Endothelial cell of umbilical vein (primary cell): ENCODE measurements around the gene SSBP3. TPM values are rescaled to one million over a fixed set of nuclear protein-coding genes. Genes with fewer than 3 reads are reported as not detected.

Source experiments
- BruUV-seq: library from RNA; stranded (reverse); fragments of 400-500 nt; replicated peaks from 2 replicates; lab custom pipeline; 2021; lab: Mats Ljungman, UMichigan
- CTCF ChIA-PET: fragments of 300-600, 350-600 bp; sonication (Branson Sonifier 250); formaldehyde crosslinking; loops from one replicate; lab custom pipeline; 2021; ENCODE audit warnings: antibody characterized with exemption, inconsistent platforms; lab: Charles Lee
- POLR2A ChIA-PET: fragments of 300-600, 350-600 bp; sonication (Branson Sonifier 250); formaldehyde crosslinking; loops from one replicate; lab custom pipeline; 2021; ENCODE audit warnings: antibody characterized with exemption, inconsistent platforms; lab: Charles Lee
- DNase-seq: peaks from one replicate; pipeline ENCODE4 v3.0.0-alpha.2; 2011; ENCODE audit warnings: low read depth, low spot score
- FAIRE-seq: peaks from 2 replicates; lab custom pipeline; 2011; peaks lifted over from hg19 to GRCh38; lab: Jason Lieb, UNC
- H2AFZ ChIP-seq: 2 replicates; pipeline ENCODE4 v1.6.0; 2012; ENCODE audit warnings: low read depth, low read length, control low read depth, inconsistent platforms
- H3K27ac ChIP-seq: 2 replicates; pipeline ENCODE4 v1.5.1; 2011; ENCODE audit warnings: low read depth, mild to moderate bottlenecking, control low read depth, low read length, moderate library complexity; ENCODE audit not compliant: insufficient read depth
- H3K27me3 ChIP-seq, 2 experiments: 2 replicates each; pipeline versions ENCODE4 v1.6.0 to v1.6.1; 2011; ENCODE audit warnings: low read length in 2 of 2, mixed read lengths in 1 of 2; ENCODE audit not compliant: control insufficient read depth in 2 of 2, insufficient read depth in 2 of 2
- H3K36me3 ChIP-seq, 2 experiments: 2 replicates in 1 of 2; 3 replicates in 1 of 2; pipeline ENCODE4 v1.5.1; 2011; ENCODE audit warnings: low read length in 2 of 2, mild to moderate bottlenecking in 1 of 2, moderate library complexity in 1 of 2; ENCODE audit not compliant: control insufficient read depth in 2 of 2, insufficient read depth in 2 of 2; ENCODE audit errors: extremely low read depth in 1 of 2
- H3K4me1 ChIP-seq: 3 replicates; pipeline ENCODE4 v1.5.1; 2011; ENCODE audit warnings: mild to moderate bottlenecking, low read length; ENCODE audit not compliant: control insufficient read depth, insufficient read depth; ENCODE audit errors: extremely low read depth
- H3K4me2 ChIP-seq: 2 replicates; pipeline ENCODE4 v1.6.1; 2011; ENCODE audit warnings: low read length, control low read depth, mixed read lengths; ENCODE audit not compliant: insufficient read depth
- H3K4me3 ChIP-seq, 3 experiments: fragments of 200-600 bp in 1 of 3; sonication (generic), shearing (Covaris generic) in 1 of 3; replicated peaks in 1 of 3; 2 replicates each; pipeline ENCODE4 v1.5.1; 2011 to 2016; ENCODE audit warnings: control low read depth in 3 of 3, low read length in 3 of 3, mild to moderate bottlenecking in 2 of 3, inconsistent platforms in 1 of 3, low read depth in 1 of 3, moderate library complexity in 1 of 3; ENCODE audit not compliant: insufficient read depth in 1 of 3
- H3K79me2 ChIP-seq: 2 replicates; pipeline ENCODE4 v1.6.0; 2012; ENCODE audit warnings: low read length, inconsistent platforms; ENCODE audit not compliant: control insufficient read depth, insufficient read depth
- H3K9ac ChIP-seq: replicated peaks from 2 replicates; pipeline ENCODE3; 2011; ENCODE audit warnings: low read length, control low read depth; ENCODE audit not compliant: insufficient read depth; ENCODE audit errors: extremely low read depth
- H3K9me1 ChIP-seq: replicated peaks from 3 replicates; pipeline ENCODE4 v1.6.0; 2011; ENCODE audit warnings: mild to moderate bottlenecking, low read length; ENCODE audit not compliant: control insufficient read depth, insufficient read depth; ENCODE audit errors: extremely low read depth
- H3K9me3 ChIP-seq: replicated peaks from 2 replicates; pipeline ENCODE4 v1.5.1; 2012; ENCODE audit warnings: low read length, inconsistent platforms; ENCODE audit not compliant: control insufficient read depth, insufficient read depth
- H4K20me1 ChIP-seq: replicated peaks from 2 replicates; pipeline ENCODE3; 2011; ENCODE audit warnings: mild to moderate bottlenecking, low read length; ENCODE audit not compliant: control insufficient read depth, insufficient read depth; ENCODE audit errors: extremely low read depth
- CTCF ChIP-seq, 2 donors: IDR thresholded peaks; 1 replicate in 1 of 2; 2 replicates in 1 of 2; pipeline ENCODE4 v1.5.1; 2011; ENCODE audit warnings: low read length in 2 of 2, mild to moderate bottlenecking in 2 of 2, moderate library complexity in 2 of 2, control low read depth in 1 of 2, inconsistent platforms in 1 of 2, low read depth in 1 of 2; ENCODE audit not compliant: insufficient read depth in 1 of 2; ENCODE audit errors: extremely low read depth in 1 of 2
- EZH2 ChIP-seq: IDR thresholded peaks from 2 replicates; pipeline ENCODE4 v1.6.1; 2012; ENCODE audit warnings: borderline replicate concordance, low read depth, mild to moderate bottlenecking, moderate library complexity, low read length, inconsistent platforms; ENCODE audit not compliant: severe bottlenecking
- FOS ChIP-seq: IDR thresholded peaks from 2 replicates; pipeline ENCODE4 v1.6.1; 2011; ENCODE audit warnings: mild to moderate bottlenecking, low read length, moderate library complexity, borderline replicate concordance; ENCODE audit not compliant: insufficient read depth
- GATA2 ChIP-seq: IDR thresholded peaks from 2 replicates; pipeline ENCODE4 v1.7.0; 2011; ENCODE audit warnings: low read depth, mild to moderate bottlenecking, moderate library complexity, mixed read lengths, low read length; ENCODE audit not compliant: insufficient read length, insufficient read depth
- JUN ChIP-seq: IDR thresholded peaks from 2 replicates; pipeline ENCODE4 v1.6.1; 2011; ENCODE audit warnings: borderline replicate concordance, low read depth; ENCODE audit not compliant: insufficient read length, insufficient read depth
- MAX ChIP-seq: IDR thresholded peaks from 2 replicates; pipeline ENCODE4 v1.6.1; 2011; ENCODE audit not compliant: insufficient read depth, insufficient read length
- MYC ChIP-seq: IDR thresholded peaks from one replicate; pipeline ENCODE4 v1.6.1; 2011; ENCODE audit warnings: mild to moderate bottlenecking, low read depth, low read length
- POLR2A ChIP-seq: IDR thresholded peaks from 2 replicates; pipeline ENCODE4 v1.6.1; 2012; ENCODE audit warnings: low read depth, mild to moderate bottlenecking, control low read depth, low read length
- POLR2AphosphoS5 ChIP-seq: IDR thresholded peaks from 2 replicates; pipeline ENCODE4 v1.6.1; 2012; ENCODE audit warnings: low read depth, mild to moderate bottlenecking, control low read depth, low read length, moderate library complexity; ENCODE audit not compliant: insufficient read depth
- dilution Hi-C: fragments of 300-500 bp; cut with MboI; formaldehyde crosslinking; loops from one replicate; pipeline ENCODE4 v1.15.0; 2019; ENCODE audit warnings: low sequenced_read_pairs; ENCODE audit not compliant: extremely low pct_ligation_motif_present
- intact Hi-C: fragments of 100-400 bp; cut with micrococcal nuclease; formaldehyde crosslinking; loops from one replicate; pipeline ENCODE4 v1.10.0; 2022
- polyA plus RNA-seq, 4 experiments: library from polyadenylated mRNA; depleted of rRNA in 3 of 4; stranded (reverse) in 3 of 4; unstranded in 1 of 4; fragments of >200 nt; gene quantifications; 2 replicates each; pipeline versions ENCODE4 v1.2.1 to v1.2.3, GENCODE V29; 2011 to 2012; ENCODE audit warnings: missing spikeins in 1 of 4
- total RNA-seq: library from RNA; stranded (reverse); gene quantifications from 2 replicates; pipeline ENCODE4 v1.2.3, GENCODE V29; 2021

The SSBP3 gene
- total and polyA plus RNA-seq, 2 donors (not counting 3 experiments of a cell fraction or from before 2014, with no cell fraction given): 44.9 to 59.4 TPM

- Histone ChIP-seq H3K79me2 (peaks cover 28% of the 10 kb centered on the region), H3K4me3 (no peak overlapping the region), H3K36me3 (no peaks in the 10 kb centered on the region), H3K27me3 (no peaks in the 10 kb centered on the region), H3K9me1 (no peaks in the 10 kb centered on the region), H3K9ac (no peak overlapping the region), H3K4me1 (no peaks in the 10 kb centered on the region), H3K9me3 (no peaks in the 10 kb centered on the region), H2AFZ (no peak overlapping the region), H4K20me1 (no peaks in the 10 kb centered on the region), H3K4me2 (no peak overlapping the region), H3K27ac (no peak overlapping the region)
- TF ChIP-seq JUN: no peak
- no peak for TF ChIP-seq MYC
- no peak for TF ChIP-seq GATA2
- TF ChIP-seq EZH2: no peak
- no peak for TF ChIP-seq MAX
- TF ChIP-seq POLR2A: no peak
- no peak for TF ChIP-seq FOS
- TF ChIP-seq POLR2AphosphoS5: no peak
- TF ChIP-seq CTCF (IDR thresholded peaks at IDR 0.05; ENCODE audit: extremely low read depth in 1 of 2, insufficient read depth in 1 of 2, low read depth in 1 of 2, low read length in 2 of 2): no peak
- CTCF ChIA-PET: no interaction called here
- no TSS peak for BruUV-seq
- POLR2A ChIA-PET: no interaction called here
- FAIRE-seq: no peak
- DNase-seq: no peak
- intact Hi-C loops (no loop called here), dilution Hi-C loops (no loop called here)
These were observed 40.3 kb downstream of the SSBP3 start for GRCh38 chr1:54365847-54366246.
